GM12878 (cell line): ENCODE data around the gene MTO1. TPM values are rescaled to one million over a fixed set of nuclear protein-coding genes. Genes with fewer than 3 reads are reported as not detected.

Source experiments
- ASH2L ChIP-seq: fragments of 300-600, 200-600 bp; sonication (generic); IDR thresholded peaks from 2 replicates; pipeline ENCODE4 v1.6.1; 2017; ENCODE audit warnings: low read depth, mild to moderate bottlenecking, borderline replicate concordance
- ATF7 ChIP-seq: fragments of 450-650 bp; IDR thresholded peaks from 2 replicates; pipeline ENCODE4 v1.6.1; 2016; ENCODE audit warnings: low read depth, mild to moderate bottlenecking
- BCLAF1 ChIP-seq: fragments of 450-650 bp; IDR thresholded peaks from 2 replicates; pipeline ENCODE4 v1.6.1; 2017; ENCODE audit warnings: antibody characterized with exemption, mild to moderate bottlenecking, moderate library complexity
- CBFB ChIP-seq: IDR thresholded peaks from 2 replicates; pipeline ENCODE4 v1.6.1; 2016; ENCODE audit warnings: antibody characterized with exemption, low read depth
- CREB1 ChIP-seq: IDR thresholded peaks from 2 replicates; pipeline ENCODE4 v1.6.1; 2012; ENCODE audit warnings: low read depth, mild to moderate bottlenecking, inconsistent platforms
- EGR1 ChIP-seq, 2 experiments: IDR thresholded peaks; 1 replicate in 1 of 2; 2 replicates in 1 of 2; pipeline ENCODE4 v1.6.1; 2011 to 2012; ENCODE audit warnings: low read depth in 2 of 2, low read length in 2 of 2, borderline replicate concordance in 1 of 2, mild to moderate bottlenecking in 1 of 2, moderate library complexity in 1 of 2
- EZH2 ChIP-seq: IDR thresholded peaks from 2 replicates; pipeline ENCODE4 v1.6.1; 2012; ENCODE audit warnings: low read depth, mild to moderate bottlenecking, control low read depth, inconsistent platforms, low read length, borderline replicate concordance; ENCODE audit not compliant: control insufficient read depth
- FOXK2 ChIP-seq: fragments of 450-650 bp; IDR thresholded peaks from 2 replicates; pipeline ENCODE4 v1.6.1; 2017; ENCODE audit warnings: mild to moderate bottlenecking, moderate library complexity
- JUND ChIP-seq: IDR thresholded peaks from 2 replicates; pipeline ENCODE4 v1.6.1; 2012; ENCODE audit warnings: low read depth, mild to moderate bottlenecking, low read length, improper control_type of control experiment, moderate library complexity
- NBN ChIP-seq: fragments of 450-650 bp; IDR thresholded peaks from 2 replicates; pipeline ENCODE4 v1.6.1; 2016
- NR2C2 ChIP-seq: IDR thresholded peaks from 2 replicates; pipeline ENCODE4 v1.6.1; 2011; ENCODE audit warnings: borderline replicate concordance, low read depth; ENCODE audit not compliant: control insufficient read depth, insufficient read length
- SMAD5 ChIP-seq: IDR thresholded peaks from 2 replicates; pipeline ENCODE4 v1.6.1; 2016; ENCODE audit warnings: antibody characterized with exemption, low read depth
- SMARCA5 ChIP-seq: fragments of 450-650 bp; IDR thresholded peaks from 2 replicates; pipeline ENCODE4 v1.6.1; 2017; ENCODE audit warnings: mild to moderate bottlenecking
- SPI1 ChIP-seq: IDR thresholded peaks from 2 replicates; pipeline ENCODE4 v1.6.1; 2011; ENCODE audit warnings: low read depth, mild to moderate bottlenecking, low read length, moderate library complexity, borderline replicate concordance; ENCODE audit not compliant: insufficient read depth
- STAT1 ChIP-seq: fragments of 450-650 bp; conservative IDR thresholded peaks from 2 replicates; pipeline ENCODE4 v1.6.1; 2014; ENCODE audit warnings: antibody characterized with exemption, mild to moderate bottlenecking
- TBL1XR1 ChIP-seq: IDR thresholded peaks from 2 replicates; pipeline ENCODE4 v1.6.1; 2012; ENCODE audit warnings: low read depth, low read length, improper control_type of control experiment
- ZNF592 ChIP-seq: fragments of 450-650 bp; IDR thresholded peaks from 2 replicates; pipeline ENCODE4 v1.6.1; 2017; ENCODE audit warnings: mild to moderate bottlenecking, moderate library complexity
- ZNF622 ChIP-seq: fragments of 450-650 bp; IDR thresholded peaks from 2 replicates; pipeline ENCODE4 v1.6.1; 2017; ENCODE audit warnings: mild to moderate bottlenecking, inconsistent platforms
- polyA plus RNA-seq, 11 experiments: library from polyadenylated mRNA; depleted of rRNA in 4 of 11; unstranded in 6 of 11; stranded (reverse) in 5 of 11; fragments of >200 nt; fragmentation: Nextera tagmentation in 4 of 11; fragmentation: Illumina TruSeq in 1 of 11; extraction: Ambion mirVana in 4 of 11; extraction: Trizol in 1 of 11; gene quantifications; 1 replicate in 1 of 11; 2 replicates in 10 of 11; pipeline versions ENCODE4 v1.2.1 to v1.2.3, GENCODE V29; 2011 to 2016; ENCODE audit warnings: inconsistent platforms in 2 of 11, missing spikeins in 2 of 11, low read depth in 1 of 11
- total RNA-seq, 4 experiments: library from RNA; depleted of rRNA in 3 of 4; stranded (reverse); fragments of >200 nt in 3 of 4; fragmentation: Illumina TruSeq in 1 of 4; extraction: Trizol in 1 of 4; gene quantifications; 2 replicates each; pipeline versions ENCODE4 v1.2.1 to v1.2.3, GENCODE V29; 2013 to 2021
- TF ChIP-seq, protein P1 (sequence below): fragments of 450-650 bp; IDR thresholded peaks from 2 replicates; pipeline ENCODE4 v1.6.1; 2017; ENCODE audit warnings: mild to moderate bottlenecking

MTO1 gene
- total and polyA plus RNA-seq, 10 of the 15 experiments (the other 5 are each of a cell fraction or from before 2014, with no cell fraction given), result 24.8 to 53.6 (median 33.1) TPM

- TF ChIP-seq ZNF592 (peak; percentile 70), TBL1XR1 (no peak), STAT1 (no peak), ASH2L (peak; percentile 44; the same call in 1 of the 2 replicates), FOXK2 (no peak), NR2C2 (no peak), CREB1 (peak; percentile 5), ATF7 (peak; percentile 9; the same call in 1 of the 2 replicates), SMAD5 (peak; percentile 80), JUND (no peak), NBN (peak; percentile 10), BCLAF1 (no peak), ZNF622 (no peak), SPI1 (no peak), EGR1 (IDR thresholded peaks at IDR 0.05; ENCODE audit: borderline replicate concordance in 1 of 2, low read depth in 2 of 2, low read length in 2 of 2) (peak in 1 of 2 experiments; percentile 64; a peak in 1 of 3 replicates), CBFB (peak; percentile 28; the same call in 1 of the 2 replicates), EZH2 (no peak), SMARCA5 (no peak; the same call in 1 of the 2 replicates)
- TF ChIP-seq, protein P1, sequence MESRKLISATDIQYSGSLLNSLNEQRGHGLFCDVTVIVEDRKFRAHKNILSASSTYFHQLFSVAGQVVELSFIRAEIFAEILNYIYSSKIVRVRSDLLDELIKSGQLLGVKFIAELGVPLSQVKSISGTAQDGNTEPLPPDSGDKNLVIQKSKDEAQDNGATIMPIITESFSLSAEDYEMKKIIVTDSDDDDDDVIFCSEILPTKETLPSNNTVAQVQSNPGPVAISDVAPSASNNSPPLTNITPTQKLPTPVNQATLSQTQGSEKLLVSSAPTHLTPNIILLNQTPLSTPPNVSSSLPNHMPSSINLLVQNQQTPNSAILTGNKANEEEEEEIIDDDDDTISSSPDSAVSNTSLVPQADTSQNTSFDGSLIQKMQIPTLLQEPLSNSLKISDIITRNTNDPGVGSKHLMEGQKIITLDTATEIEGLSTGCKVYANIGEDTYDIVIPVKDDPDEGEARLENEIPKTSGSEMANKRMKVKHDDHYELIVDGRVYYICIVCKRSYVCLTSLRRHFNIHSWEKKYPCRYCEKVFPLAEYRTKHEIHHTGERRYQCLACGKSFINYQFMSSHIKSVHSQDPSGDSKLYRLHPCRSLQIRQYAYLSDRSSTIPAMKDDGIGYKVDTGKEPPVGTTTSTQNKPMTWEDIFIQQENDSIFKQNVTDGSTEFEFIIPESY, result no peak
These were observed 58.6 kb downstream of the MTO1 start (continued) for GRCh38 chr6:73519926-73520687.
